OCI-LY7 (cell line): ENCODE measurements around the gene FLT3.

Experiments used
- CTCF ChIP-seq: fragments of 200-600 bp; sonication (generic); conservative IDR thresholded peaks from 2 replicates; pipeline ENCODE4 v1.5.1; 2014; ENCODE audit warnings: mild to moderate bottlenecking, antibody characterized with exemption, low read length, moderate library complexity, mixed read lengths
- EZH2phosphoT487 ChIP-seq: fragments of 200-600 bp; sonication (generic); IDR thresholded peaks from 2 replicates; pipeline ENCODE4 v1.6.1; 2018; ENCODE audit warnings: low read depth, borderline replicate concordance, mild to moderate bottlenecking, mixed run types, antibody characterized with exemption, low read length, moderate library complexity, mixed read lengths

GRCh38 chr13:28129911-28130693, 29.7 kb upstream of the FLT3 start:
- TF ChIP-seq EZH2phosphoT487 = no peak
- TF ChIP-seq CTCF = no peak
